ENCODE measurements around the gene MEGF11. TPM values are rescaled to one million over a fixed set of nuclear protein-coding genes. Genes with fewer than 3 reads are reported as not detected.

Gene MEGF11
- total RNA-seq, 3 donors from 2014 or later, result not detected

DNA sequence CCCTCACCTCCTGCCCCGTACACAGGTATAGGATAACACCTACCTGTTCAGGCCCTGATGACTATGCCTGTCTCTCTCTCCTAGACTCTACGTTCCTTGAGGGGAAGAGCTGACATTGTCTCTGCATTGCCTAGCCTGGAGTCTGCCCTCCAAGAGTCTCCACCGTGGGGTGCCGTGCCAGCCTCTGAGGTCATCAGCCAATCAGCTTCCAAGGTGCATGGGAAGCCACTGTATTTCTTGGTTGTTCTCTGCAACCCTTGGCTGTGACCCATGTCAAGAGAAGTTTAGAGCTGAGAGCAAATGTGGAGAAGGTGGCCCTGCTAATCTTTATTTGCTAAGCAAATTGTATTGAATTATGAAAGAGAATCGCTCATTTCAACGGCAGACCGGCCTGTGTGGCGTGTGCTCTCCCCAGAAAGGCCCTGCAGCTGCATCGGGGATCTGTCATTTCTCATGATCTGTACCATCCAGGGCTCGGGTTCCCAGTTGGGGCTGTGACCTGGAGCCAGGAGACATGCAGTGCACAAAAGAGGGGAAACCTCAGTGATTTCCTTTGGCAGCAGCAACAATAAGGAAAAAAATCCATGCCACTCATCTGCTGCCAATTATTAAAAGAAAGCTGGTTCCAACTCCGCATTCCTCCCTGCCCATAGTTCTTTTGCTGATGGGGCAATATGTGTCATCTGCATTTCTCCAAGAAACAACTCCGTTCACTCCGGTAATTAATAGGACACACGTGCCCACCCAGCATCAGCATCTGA, 182.2 kb downstream of the MEGF11 start:
- Histone ChIP-seq H3K36me3 (no peaks in the 10 kb centered on the region), H3K27ac (no peak overlapping the region), H3K27me3 (no peaks in the 10 kb centered on the region), H3K4me3 (no peak overlapping the region), H3K9me3 (no peaks in the 10 kb centered on the region), H3K4me1 (no peaks in the 10 kb centered on the region)
- intact Hi-C loops (cut with DNase I; ENCODE audit: low total_unique reads), result no loop called here
- TF ChIP-seq, protein P1, sequence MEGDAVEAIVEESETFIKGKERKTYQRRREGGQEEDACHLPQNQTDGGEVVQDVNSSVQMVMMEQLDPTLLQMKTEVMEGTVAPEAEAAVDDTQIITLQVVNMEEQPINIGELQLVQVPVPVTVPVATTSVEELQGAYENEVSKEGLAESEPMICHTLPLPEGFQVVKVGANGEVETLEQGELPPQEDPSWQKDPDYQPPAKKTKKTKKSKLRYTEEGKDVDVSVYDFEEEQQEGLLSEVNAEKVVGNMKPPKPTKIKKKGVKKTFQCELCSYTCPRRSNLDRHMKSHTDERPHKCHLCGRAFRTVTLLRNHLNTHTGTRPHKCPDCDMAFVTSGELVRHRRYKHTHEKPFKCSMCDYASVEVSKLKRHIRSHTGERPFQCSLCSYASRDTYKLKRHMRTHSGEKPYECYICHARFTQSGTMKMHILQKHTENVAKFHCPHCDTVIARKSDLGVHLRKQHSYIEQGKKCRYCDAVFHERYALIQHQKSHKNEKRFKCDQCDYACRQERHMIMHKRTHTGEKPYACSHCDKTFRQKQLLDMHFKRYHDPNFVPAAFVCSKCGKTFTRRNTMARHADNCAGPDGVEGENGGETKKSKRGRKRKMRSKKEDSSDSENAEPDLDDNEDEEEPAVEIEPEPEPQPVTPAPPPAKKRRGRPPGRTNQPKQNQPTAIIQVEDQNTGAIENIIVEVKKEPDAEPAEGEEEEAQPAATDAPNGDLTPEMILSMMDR (IDR thresholded peaks at IDR 0.05), result no peak
- TF ChIP-seq POLR2A (IDR thresholded peaks at IDR 0.05) (no peak), POLR2AphosphoS5 (IDR thresholded peaks at IDR 0.05) (no peak)
- no peak for DNase-seq (ENCODE audit: low spot score in 2 of 2)

DNA sequence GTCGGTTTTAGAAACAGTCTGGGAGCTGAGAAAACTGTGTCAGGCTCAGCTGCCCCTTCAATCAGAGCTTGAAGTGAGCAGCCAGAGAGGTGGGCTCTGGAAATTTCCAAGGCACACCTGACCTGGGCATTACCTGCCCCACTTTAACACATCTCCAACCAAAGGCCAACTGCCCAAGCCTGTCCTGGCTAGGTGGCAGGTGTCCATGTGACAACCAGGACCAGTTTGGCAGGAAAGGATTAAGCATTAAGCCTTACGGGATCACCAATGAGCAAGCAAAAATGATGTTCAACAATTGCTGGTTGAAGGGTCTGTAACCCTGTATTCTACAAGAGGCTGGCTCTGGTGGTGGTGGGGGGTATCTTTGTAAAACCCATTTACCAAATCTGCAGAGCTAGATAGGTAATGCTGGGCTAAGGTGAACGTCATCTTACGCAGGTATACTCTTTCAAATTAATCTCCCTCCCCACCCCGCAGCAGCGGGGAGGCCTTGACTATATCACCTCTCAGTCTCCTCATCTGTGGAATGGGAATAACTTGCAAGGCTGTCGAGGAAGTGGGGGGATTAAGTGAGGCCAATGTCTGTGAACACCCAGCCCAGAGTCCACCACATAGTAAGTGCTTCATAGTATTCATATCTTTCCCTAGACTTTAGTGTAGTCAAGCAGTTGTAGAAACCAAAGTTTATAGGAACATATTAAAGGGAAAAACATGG, 183.2 kb downstream of the MEGF11 start:
- TF ChIP-seq, protein P1 (IDR thresholded peaks at IDR 0.05), result no peak
- TF ChIP-seq POLR2A (IDR thresholded peaks at IDR 0.05) (no peak), POLR2AphosphoS5 (IDR thresholded peaks at IDR 0.05) (no peak)
- Histone ChIP-seq H3K27me3 (peaks cover 0 to 4% of the 10 kb centered on the region in 2 donors), H3K27ac (no peak overlapping the region), H3K4me1 (no peaks in the 10 kb centered on the region), H3K4me3 (no peak overlapping the region), H3K9me3 (no peaks in the 10 kb centered on the region), H3K36me3 (no peaks in the 10 kb centered on the region)
- no peak for DNase-seq (ENCODE audit: low spot score in 2 of 2)
- intact Hi-C loops (cut with DNase I; ENCODE audit: low total_unique reads), result no loop called here

DNA sequence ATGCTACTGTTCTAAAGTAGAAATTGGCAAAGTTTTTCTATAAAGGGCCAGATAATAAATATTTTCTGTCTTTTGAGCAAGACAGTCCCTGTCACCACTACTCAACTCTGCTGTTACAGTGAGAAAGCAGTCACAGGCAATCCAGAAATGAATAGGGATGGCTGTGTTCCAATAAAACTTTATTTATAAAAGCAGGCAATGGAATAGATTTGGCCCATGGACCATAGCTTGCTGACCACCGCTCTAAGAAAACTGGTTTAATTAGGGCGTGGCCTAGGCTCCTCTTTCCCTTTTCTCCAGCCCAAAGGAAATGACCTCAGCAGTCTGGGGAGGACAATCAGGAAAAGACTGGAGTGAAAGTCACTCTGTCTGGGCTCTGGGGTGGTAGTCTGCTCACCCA, 183.8 kb downstream of the MEGF11 start:
- H3K27ac ChIP-seq, result no peak overlapping the region
- TF ChIP-seq POLR2AphosphoS5 (IDR thresholded peaks at IDR 0.05) (no peak), POLR2A (IDR thresholded peaks at IDR 0.05) (no peak)
- TF ChIP-seq, protein P1 (IDR thresholded peaks at IDR 0.05), result no peak
- H3K9me3 ChIP-seq, result no peaks in the 10 kb centered on the region
- H3K36me3 ChIP-seq, result no peaks in the 10 kb centered on the region
- intact Hi-C loops (cut with DNase I; ENCODE audit: low total_unique reads), result no loop called here
- H3K4me3 ChIP-seq, result no peak overlapping the region
- DNase-seq (ENCODE audit: low spot score in 2 of 2), result no peak
- peaks cover 0 to 5% of the 10 kb centered on the region in 2 donors for H3K27me3 ChIP-seq
- no peaks in the 10 kb centered on the region for H3K4me1 ChIP-seq

DNA sequence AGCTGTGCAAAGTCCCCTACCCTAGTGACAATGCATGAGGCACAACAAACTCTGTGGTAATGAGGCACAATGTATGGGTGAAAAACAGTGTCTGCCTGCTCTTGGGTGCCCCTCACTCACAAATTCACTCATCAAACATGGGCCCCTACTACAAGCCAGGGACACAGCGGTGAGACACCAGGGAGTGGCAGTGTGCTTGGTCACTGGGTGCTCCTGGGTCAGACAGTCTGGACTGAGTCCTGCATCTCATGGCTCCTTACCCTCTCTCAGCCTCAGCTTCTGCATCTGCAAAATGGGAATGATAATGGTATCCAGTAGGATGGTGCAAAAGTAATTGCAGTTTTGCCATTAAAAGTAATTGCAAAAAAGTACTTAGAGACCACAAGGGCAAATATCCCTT, 184.7 kb downstream of the MEGF11 start:
- no peaks in the 10 kb centered on the region for H3K4me1 ChIP-seq
- H3K27me3 ChIP-seq, result peaks cover 0 to 5% of the 10 kb centered on the region in 2 donors
- no peaks in the 10 kb centered on the region for H3K9me3 ChIP-seq
- H3K4me3 ChIP-seq, result no peak overlapping the region
- intact Hi-C loops (cut with DNase I; ENCODE audit: low total_unique reads), result no loop called here
- H3K27ac ChIP-seq, result no peak overlapping the region
- H3K36me3 ChIP-seq, result no peaks in the 10 kb centered on the region
- DNase-seq (ENCODE audit: low spot score in 2 of 2), result no peak
- TF ChIP-seq, protein P1 (IDR thresholded peaks at IDR 0.05), result no peak
- TF ChIP-seq POLR2A (IDR thresholded peaks at IDR 0.05) (no peak), POLR2AphosphoS5 (IDR thresholded peaks at IDR 0.05) (no peak)

DNA sequence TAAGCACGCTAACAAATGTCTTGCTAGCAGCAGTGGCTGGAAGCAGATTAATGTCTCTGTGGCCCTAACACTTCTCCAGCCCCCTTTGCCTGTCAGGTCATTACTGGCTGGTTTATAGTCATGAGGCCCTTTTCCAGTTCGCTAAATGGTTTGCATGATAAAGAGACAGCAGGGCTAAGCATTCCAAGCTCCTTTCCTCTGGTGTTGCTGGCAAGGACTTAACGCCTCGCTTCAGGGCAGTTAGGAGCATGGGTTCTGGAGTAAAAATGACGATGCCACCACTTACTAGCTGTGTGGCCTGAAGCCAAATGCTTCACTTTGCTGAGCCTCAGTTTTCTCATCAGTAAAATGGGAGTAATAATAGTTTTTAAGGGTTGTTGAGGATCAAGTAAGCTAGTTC, 185.9 kb downstream of the MEGF11 start:
- Histone ChIP-seq H3K27me3 (peaks cover 0 to 5% of the 10 kb centered on the region in 2 donors), H3K4me3 (no peak overlapping the region), H3K9me3 (no peaks in the 10 kb centered on the region), H3K27ac (no peak overlapping the region), H3K36me3 (no peaks in the 10 kb centered on the region), H3K4me1 (no peaks in the 10 kb centered on the region)
- intact Hi-C loops (cut with DNase I; ENCODE audit: low total_unique reads), result no loop called here
- TF ChIP-seq POLR2AphosphoS5 (IDR thresholded peaks at IDR 0.05), result no peak
- TF ChIP-seq, protein P1 (IDR thresholded peaks at IDR 0.05), result no peak
- TF ChIP-seq POLR2A (IDR thresholded peaks at IDR 0.05), result no peak
- DNase-seq (ENCODE audit: low spot score in 2 of 2), result no peak

Data from breast epithelium (tissue), 4 donors.